NCI-H226 (cell line): ENCODE data around the gene ADNP.
"Not testable (repeated sequence)": the region's sequence is repeated elsewhere in the genome, so short reads cannot be mapped to it uniquely, and the experiment has no call there.

ENCODE experiments used
- DNase-seq: peaks from one replicate; pipeline ENCODE4 v3.0.0-alpha.2; 2015

ADNP gene

DNA sequence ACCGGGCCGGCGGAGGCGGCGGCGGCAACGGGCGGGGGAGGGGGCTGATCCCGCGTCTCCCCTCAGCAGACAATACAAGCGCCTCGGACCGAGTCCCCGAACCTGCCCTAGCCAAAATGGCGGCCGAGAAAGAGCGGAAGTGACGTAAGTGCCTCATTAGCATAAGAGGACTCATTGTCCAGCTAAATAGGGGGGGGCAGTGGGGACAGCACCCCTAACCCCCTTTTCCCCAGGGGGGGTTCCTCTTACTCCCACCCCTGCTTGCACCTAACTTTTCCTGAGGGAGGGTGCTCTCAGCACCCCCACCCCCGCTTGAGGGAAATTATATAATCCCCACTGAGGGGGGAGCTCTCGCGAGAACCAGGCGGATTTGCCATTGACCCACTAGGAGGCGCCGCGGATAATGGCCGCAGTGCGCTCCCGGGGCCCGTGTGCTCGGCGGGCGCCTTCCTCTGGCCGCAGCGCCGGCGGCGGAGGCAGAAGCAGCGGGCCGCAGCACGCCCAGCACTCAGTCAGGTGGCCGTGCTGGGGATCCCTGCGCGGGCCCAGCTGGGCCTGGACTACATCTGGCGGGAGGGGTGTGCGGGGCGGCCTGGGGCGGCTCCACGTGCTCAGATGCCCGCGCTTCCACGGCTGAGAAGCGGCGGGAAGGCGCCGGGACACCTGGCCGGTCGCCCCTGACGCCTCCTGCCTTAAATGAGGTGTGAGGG lies at the start of gene ADNP:
TSS of gene ADNP (minus strand) at position 132 of the 710 bp plus-strand sequence. CDS start 27,441 bp downstream, outside the sequence.
- peak; percentile 83 for DNase-seq

DNA sequence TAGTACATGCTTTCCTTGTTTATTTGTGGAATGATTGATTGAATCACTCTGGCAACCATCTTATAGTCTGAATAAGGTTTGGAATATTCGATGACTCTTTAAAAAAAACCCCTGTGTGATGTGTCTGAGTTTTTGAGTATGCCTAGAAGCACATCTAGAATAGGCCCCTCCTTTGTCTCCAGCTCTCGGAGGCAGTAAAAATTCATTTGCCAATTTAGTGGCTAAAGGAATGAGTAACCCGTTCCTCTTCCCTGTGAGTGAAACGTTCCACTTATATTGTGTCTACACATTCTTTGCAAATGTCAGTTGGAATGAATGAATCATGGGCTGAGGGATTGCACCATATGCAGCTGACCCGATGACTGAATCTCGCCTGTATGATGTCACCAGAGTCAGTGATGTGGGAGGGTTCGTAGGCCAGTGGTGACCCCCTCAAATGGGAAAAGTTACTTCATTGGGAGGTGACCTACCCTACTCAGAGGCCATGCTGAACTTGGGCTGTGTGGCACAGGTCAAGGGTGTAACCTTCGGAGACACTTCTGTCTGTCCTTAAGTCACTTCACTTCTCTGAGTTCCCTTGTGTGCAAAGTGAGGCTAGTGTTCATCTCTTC lies 48.9 kb upstream of the ADNP start:
- DNase-seq: peak; percentile 98

DNA sequence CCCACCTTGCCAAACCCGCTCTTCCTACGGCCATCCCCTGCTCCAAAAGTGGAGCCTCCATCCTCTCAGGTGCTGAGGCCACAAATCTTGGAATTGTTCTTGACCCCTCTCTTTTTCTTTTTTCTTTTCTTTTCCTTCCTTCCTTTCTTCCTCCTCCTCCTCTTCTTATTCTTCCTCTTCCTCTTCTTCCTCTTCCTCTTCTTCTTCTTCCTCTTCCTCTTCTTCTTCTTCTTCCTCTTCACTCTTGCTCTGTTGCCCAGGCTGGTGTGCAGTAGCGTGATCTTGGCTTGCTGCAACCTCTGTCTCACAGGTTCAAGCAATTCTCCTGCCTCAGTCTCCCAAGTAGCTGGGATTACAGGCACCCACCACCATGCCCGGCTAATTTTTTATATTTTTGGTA lies 47.3 kb upstream of the ADNP start:
- DNase-seq: not testable (repeated sequence)

DNA sequence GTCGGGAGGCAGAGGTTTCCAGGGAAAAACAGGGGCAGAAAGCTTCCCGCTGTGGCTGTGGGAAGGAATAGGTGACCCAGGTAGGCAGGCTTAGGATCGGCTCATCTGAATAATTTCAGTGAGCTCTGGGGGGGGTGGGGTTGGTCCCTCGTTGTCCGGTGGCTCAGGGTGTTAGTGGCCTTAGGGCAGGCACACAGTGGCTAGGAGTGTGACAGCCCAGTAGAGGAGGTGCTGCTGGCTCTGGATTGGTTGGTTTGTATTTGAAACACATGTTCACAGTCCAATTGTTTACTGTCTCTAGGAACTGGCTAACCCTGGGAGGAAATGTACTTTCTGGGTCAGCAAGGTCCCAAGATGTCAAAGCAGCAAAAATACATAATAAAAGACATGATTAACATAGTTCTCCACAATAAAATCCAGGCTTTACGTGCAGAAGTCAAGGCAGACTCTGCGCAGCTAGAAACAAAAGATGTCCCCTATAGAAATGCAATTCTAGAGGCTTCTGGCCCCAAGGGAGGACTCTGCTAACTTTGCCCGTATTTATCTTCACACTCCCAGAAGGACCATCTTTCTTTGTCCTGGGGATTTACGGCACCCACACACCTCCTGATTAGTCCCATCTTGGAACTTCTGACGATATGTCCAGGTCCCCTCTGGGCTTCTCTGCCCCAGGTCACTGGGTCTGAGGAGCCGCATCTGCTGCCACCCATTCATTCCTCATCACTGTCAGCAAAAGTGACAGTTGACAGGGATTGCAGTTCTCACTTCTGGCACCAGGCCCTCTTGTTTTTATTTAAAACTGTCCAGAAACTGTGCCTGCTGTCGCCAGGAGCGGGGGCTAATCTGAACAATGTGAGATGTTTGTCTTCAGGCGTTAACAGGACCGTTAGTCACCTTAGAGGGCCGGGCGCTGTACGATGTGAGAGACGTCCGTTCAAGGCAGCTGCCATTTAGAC lies 46.1 kb upstream of the ADNP start:
- DNase-seq: no peak

DNA sequence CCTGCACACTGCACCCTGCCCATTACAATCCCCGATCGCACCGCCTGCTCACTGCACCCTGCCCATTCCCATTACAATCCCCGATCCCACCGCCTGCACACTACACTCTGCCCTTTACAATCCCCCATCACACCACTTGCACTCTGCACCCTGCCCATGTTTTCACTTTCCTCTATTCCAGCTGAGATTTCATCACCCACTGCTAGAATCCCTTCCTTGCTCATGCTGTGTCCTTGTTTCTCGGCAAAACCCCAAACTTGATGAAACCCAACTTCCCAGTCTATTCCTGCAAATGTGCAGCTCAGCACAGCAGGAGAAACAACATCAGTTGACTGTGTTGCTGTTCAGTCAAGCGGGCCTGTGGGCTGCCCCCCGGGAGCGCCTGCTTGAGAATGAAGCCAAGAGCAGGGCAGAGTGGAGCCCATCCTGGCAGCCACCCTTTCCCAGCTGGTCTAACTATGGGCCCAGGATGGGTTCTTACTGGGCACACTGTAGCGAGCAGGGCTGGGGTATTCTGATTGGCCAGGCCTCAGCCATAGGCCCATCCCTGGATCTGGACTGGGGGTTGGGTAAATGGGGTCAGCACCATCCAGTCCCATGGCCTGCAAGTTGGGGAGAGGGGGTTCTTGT lies 44.6 kb upstream of the ADNP start:
- DNase-seq: no peak

DNA sequence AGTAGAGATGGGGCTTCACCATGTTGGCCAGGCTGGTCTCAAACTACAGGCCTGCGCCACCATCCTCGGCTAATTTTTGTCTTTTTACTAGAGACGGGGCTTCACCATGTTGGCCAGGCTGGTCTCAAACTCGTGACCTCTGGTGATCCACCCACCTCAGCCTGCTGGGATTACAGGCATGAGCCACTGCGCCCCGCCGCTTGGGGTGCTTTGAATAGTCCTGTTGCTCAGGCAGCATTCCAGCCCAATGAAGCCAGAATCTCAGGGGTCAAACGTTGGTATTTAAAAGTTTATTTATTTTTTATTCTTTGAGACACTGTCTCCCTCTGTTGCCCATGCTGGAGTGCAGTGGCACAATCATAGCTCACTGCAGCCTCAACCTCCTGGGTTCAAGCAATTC lies 38.7 kb upstream of the ADNP start:
- no peak for DNase-seq

DNA sequence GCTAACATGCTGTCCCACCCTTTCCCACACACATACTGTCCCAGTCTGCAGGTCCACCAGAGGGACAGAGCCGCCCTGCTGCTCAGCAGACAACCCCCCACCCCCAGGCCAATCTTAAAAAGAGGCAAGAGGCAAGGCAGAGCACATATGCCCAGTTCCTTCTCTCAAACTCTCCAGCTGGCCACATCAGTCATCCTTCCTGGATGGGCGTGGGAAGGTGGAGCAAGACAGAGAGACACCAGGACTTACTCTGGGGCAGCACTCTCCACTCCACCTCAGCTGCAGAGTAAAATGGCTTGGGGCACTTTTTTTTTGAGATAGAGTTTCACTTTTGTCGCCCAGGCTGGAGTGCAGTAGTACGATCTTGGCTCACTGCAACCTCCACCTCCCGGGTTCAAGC lies 38.2 kb upstream of the ADNP start:
- DNase-seq: no peak

DNA sequence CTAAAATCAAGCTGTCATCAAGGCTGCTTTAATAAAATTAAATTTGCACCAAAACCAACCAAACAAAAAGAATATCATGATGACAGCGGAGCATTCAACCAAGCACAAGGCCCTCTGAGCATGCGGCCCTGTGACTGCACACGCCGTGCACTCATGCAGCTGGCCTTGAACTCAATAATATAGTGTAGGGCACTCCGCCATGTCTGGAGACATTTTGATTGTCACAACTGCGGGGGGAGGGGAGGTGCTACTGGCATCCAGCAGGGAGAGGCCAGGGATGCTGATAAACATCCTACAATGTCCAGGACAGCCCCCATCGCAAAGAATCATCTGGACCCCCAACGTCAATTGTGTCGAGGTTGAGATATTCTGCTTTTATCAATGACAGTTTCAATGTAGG lies 37.1 kb upstream of the ADNP start:
- no peak for DNase-seq

DNA sequence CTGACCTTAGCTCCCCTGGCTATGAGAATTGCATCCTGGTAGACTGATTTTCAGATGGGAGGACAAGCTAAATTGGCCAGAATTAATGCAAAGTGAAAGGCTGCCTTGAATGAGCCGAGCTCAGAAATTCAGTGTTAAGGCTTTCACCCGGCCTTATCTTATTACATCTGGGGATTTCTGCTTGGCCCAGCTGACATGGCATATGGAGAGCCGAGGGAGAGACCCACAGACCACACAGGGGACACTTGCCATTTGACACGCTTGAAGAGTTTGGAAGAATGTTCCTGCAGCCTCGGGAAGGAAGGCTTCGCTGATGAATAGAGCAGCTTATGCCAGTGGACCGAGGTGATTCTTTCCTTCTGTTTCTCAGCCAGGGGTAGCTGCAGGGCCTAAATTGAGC lies 36.3 kb upstream of the ADNP start:
- no peak for DNase-seq

DNA sequence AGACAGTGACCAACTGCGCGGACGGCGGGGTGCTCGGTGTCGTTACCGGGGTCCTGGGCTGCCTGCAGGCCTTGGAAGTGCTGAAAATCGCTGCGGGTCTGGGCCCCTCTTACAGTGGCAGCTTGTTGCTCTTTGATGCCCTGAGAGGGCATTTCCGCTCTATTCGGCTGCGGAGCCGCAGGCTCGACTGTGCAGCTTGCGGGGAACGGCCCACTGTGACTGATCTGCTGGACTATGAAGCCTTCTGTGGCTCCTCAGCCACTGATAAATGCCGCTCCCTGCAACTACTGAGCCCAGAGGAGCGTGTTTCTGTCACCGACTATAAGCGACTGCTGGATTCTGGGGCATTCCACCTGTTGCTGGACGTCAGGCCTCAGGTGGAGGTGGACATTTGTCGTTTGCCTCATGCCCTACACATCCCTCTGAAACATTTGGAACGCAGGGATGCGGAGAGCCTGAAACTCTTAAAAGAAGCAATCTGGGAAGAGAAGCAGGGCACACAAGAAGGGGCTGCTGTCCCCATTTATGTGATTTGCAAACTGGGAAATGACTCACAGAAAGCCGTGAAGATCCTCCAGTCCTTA lies 28.4 kb upstream of the ADNP start:
- DNase-seq: no peak

DNA sequence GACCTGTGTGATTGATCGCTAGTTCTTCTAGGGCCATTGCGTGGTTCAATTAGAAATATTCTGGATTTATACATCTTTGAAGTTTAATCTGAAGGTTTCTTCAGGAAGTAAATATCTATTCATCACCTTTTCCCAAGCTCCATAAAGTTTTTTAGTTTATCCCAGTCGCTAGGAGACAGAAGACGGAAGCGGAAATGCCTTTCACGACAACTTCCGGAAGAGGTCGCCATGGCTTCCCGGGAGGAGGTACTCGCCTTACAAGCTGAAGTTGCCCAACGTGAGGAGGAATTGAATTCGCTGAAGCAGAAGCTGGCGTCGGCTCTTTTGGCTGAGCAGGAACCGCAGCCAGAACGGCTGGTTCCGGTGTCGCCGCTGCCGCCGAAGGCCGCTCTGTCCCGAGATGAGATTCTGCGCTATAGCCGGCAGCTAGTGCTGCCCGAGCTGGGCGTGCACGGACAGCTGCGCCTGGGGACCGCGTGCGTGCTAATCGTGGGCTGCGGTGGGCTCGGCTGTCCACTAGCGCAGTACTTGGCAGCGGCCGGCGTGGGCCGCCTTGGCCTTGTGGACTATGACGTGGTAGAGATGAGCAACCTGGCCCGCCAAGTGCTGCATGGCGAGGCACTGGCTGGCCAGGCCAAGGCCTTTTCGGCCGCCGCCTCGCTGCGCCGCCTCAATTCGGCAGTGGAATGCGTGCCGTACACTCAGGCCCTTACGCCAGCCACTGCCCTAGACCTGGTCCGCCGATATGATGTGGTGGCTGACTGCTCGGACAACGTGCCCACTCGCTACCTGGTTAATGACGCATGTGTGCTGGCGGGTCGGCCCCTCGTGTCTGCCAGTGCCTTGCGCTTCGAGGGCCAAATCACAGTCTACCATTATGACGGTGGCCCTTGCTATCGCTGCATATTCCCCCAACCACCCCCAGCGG lies 27.6 kb upstream of the ADNP start, which contains the start of gene MOCS3:
TSS of gene MOCS3 (plus strand) at position 204 of the 928 bp plus-strand sequence. CDS start at position 229, 25 bp downstream.
- DNase-seq: peak; percentile 76

DNA sequence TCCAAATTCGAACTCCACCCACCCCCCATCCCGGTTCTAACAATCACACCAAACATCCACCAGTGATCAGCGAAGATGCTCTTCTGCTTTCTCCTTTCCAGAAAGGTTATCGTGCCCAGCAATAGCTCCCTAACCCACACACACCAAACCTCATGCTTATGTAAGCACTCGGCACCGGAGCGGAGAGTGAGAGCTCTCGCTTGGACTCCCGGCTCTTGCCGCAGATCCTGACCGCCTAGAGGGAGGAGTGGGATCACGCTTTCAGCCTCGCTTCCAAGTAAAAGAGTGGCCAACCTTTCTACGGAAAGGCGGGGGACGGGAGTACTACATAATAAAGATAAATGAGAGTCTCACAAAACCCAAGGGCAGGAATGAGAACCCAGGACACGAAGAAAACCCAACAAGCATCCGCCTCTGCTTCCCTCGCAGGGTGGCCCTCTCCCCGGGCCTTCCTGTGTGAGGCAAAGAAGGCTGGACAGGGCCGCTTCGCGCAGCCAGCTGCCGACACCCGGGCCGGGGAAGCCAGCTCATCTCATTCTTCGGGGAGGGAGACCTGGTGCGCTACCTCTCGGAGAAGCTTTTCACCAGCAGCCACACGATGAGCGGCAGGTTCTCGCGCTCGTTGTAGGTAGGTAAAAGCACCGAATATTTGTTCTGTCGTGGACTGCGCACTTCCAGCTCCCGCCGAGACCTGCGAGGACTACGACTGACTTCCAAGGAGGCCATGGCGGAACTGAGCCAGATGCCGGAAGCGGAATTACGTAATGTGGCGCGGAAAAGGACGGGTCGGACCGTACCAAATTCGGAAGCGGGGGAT lies 26.8 kb upstream of the ADNP start, which contains the start of gene DPM1:
TSS of gene DPM1 (minus strand) at position 735 of the 817 bp plus-strand sequence. CDS start at position 726, 9 bp downstream.
- peak; percentile 72 for DNase-seq

DNA sequence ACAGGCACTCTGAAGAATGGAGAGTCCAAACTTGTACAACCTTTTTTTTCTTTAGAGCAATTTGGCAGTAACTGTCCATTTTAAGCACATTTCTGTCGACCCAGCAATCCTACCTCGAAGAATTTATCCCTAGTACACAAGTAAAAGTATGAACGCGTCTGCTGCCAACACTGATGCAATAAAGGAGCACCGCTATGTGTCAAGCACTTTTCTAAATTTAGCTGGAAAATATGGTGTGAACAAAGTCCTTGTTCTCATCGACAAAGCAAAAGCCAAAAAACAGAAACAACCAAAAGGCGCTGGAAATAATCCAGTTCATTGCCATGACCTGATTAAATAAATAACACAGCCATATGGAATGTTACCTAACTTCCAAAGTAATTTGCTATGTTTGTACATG lies 26.0 kb upstream of the ADNP start:
- DNase-seq: no peak

DNA sequence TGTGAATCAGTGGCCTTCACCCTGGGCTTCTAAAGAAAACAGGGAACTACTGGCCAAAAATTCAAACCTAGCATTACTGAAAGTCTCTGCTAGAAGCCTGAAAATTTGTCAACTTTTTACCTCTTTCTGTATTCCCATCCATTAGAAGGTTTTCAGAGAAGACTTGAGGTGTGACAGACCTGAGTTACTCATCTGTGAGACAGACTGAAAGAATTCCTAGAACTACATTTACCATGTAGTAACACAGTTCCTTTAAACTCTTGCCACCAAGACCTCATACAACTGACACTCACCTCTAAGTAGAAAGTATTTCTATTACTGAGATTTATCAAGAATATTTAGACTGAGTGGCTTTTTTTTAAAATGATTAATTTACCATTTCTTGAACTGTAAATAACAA lies 22.6 kb upstream of the ADNP start:
- no peak for DNase-seq

DNA sequence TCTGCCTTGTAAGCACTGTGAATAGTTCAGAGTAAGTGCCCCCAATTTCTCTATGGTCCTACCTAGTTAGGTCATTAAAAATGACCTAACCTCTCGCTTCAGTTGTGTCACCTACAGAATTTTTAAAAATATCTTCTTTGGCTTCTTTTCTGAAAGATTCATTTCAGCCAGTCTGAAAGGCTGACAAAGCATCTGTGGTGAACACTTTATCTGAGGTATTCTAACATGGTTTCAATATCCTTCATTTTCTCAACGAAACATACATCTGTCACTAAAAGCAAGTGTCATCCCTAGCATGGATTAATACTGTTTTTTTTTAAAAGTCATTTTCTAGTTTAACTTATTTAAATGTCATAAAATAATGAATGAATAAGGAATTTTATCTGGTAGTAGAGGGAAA lies 22.0 kb upstream of the ADNP start:
- no peak for DNase-seq

DNA sequence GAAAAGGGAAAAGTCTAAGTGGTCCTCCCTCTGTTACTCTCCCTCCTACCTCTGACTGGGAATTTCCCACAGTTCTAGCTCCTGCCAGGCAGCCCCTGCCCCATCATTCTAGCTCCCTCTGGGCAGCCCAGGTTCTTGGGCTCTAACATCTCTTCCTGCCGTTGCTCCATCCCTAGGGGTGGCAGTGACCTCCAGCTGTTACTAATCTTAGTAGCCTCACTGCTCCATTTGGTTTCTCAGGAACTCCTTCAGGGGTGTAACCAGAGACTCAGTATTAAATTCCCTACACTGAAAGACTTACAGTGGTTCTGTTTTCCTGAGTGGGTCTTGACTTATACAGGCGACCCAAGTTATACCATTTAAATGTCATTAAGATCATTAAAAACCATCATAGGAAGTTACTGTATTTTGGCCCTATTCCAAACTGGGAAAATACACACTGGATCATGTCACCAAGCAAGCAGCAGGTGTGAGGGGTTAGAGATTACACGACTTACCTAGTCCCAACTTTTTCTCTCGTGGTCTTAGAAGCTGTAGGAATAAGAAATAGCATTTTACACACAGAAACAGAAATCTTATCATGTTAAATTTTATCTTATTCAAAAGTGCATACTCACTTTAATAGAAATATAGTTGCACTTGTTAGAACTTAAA lies 17.0 kb upstream of the ADNP start:
- no peak for DNase-seq

DNA sequence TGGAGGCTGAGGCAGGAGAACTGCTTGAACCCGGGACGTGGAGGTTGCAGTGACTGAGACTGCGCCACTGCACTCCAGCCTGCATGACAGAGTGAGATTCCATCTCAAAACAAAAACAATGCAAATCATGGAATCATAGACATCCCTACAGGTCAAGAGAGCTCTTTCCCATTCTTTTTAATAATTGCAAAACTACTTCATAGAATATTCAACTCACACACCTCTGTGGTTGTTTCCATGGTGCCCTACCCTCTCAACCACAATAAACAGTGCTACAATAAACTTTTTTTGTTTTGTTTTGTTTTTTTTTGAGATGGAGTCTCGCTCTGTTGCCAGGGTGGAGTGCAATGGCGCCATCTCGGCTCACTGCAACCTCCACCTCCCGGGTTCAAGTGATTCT lies 11.8 kb upstream of the ADNP start:
- no peak for DNase-seq

DNA sequence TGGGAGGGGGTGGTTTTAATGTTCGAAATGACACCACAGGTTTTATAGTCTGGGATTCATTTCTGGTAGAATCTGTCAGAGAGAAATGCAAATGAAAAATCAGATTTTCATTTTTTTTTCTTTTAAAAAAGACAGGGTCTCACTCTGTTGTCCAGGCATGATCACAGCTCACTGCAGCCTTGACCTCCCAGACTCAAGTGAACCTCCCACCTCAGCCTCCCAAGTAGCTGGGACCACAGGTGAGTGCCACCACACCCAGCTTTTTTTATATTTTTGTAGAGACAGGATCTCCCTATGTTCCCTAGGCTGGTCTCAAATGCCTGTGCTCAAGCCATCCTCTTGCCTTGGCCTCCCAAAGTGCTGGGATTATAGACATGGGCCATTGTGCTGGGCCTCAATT lies 2.4 kb upstream of the ADNP start:
- DNase-seq: no peak

DNA sequence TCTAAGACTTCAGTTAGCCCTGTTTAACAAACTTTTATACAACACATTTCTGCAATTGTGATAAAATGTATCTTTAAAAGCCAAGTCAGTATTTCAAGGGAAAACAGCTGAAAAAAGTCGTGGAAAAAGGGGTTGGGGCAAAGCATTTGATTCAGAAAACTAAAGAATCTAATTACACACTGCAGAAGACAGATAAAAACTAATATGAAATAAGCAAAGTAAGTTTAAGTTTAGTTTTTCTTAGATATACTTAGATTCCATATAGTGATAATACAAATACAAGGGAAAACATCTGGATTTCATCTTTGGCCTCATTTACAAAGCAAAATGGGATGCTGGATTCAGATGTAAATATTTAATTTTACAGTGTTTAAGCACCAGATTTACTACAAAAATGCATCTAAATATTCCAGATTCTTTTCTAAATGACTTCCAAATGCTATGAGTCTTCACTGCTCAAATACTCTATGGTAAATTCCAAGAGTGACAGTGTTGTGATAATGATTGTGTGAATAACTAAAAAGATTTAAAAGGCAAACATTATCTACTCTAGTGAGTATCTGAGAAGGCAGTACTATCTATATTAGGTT lies 1.5 kb upstream of the ADNP start:
- no peak for DNase-seq
